ENCODE data around the gene PLPP2. TPM values are rescaled to one million over a fixed set of nuclear protein-coding genes. Genes with fewer than 3 reads are reported as not detected.

Gene PLPP2
- total RNA-seq, 2 experiments from 2014 or later, result 0.03 to 0.80 TPM

- no peak overlapping the region for H3K4me3 ChIP-seq (ENCODE audit: low read depth, low read length, poor library complexity, severe bottlenecking)
- DNase-seq (ENCODE audit: low spot score), result no peak
- CTCF ChIA-PET (ENCODE audit: unreplicated experiment), result no interaction called here
- BruUV-seq (replicated peaks), result TSS peak; percentile 41
- no peak overlapping the region for H2AFZ ChIP-seq (ENCODE audit: low read length)
- peaks cover 10% of the 10 kb centered on the region for H3K9me3 ChIP-seq (ENCODE audit: low read length)
- H3K4me1 ChIP-seq (ENCODE audit: insufficient read depth, low read length, poor library complexity, severe bottlenecking), result no peaks in the 10 kb centered on the region
- no peaks in the 10 kb centered on the region for H3K79me2 ChIP-seq (ENCODE audit: insufficient read depth, low read depth, low read length)
- POLR2A ChIA-PET, result no interaction called here
- H4K20me1 ChIP-seq (ENCODE audit: insufficient read depth, low read length), result no peaks in the 10 kb centered on the region
- H3K27ac ChIP-seq (ENCODE audit: low read depth, low read length, poor library complexity, severe bottlenecking), result no peak overlapping the region
- peaks cover 95% of the 10 kb centered on the region for H3K36me3 ChIP-seq (ENCODE audit: insufficient read depth, low read length)
- no peaks in the 10 kb centered on the region for H3K9me2 ChIP-seq (ENCODE audit: insufficient read depth, low read length)
- no peak overlapping the region for H3K4me2 ChIP-seq (ENCODE audit: low read length)
- no peak for TF ChIP-seq EZH2phosphoT487 (IDR thresholded peaks at IDR 0.05; ENCODE audit: borderline replicate concordance, low read depth, low read length)
- no peak for TF ChIP-seq CTCF (conservative IDR thresholded peaks at IDR 0.05; ENCODE audit: low read length)
- intact Hi-C loops (cut with micrococcal nuclease; ENCODE audit: unreplicated experiment), result no loop called here
Observed at GRCh38 chr19:322616-323015, 31.4 kb upstream of the PLPP2 start.

- no peaks in the 10 kb centered on the region for H3K4me1 ChIP-seq (ENCODE audit: insufficient read depth, low read length, poor library complexity, severe bottlenecking)
- peaks cover 8% of the 10 kb centered on the region; the same call in 1 of the 2 replicates for H3K9me3 ChIP-seq (ENCODE audit: low read length)
- H3K79me2 ChIP-seq (ENCODE audit: insufficient read depth, low read depth, low read length), result no peaks in the 10 kb centered on the region
- no peak for TF ChIP-seq CTCF (conservative IDR thresholded peaks at IDR 0.05; ENCODE audit: low read length)
- no peak overlapping the region for H3K4me2 ChIP-seq (ENCODE audit: low read length)
- no peak for DNase-seq (ENCODE audit: low spot score)
- H3K27ac ChIP-seq (ENCODE audit: low read depth, low read length, poor library complexity, severe bottlenecking), result no peak overlapping the region
- POLR2A ChIA-PET, result no interaction called here
- no peak overlapping the region for H3K4me3 ChIP-seq (ENCODE audit: low read depth, low read length, poor library complexity, severe bottlenecking)
- CTCF ChIA-PET (ENCODE audit: unreplicated experiment), result no interaction called here
- no peaks in the 10 kb centered on the region for H4K20me1 ChIP-seq (ENCODE audit: insufficient read depth, low read length)
- no peak overlapping the region for H2AFZ ChIP-seq (ENCODE audit: low read length)
- intact Hi-C loops (cut with micrococcal nuclease; ENCODE audit: unreplicated experiment), result no loop called here
- no peaks in the 10 kb centered on the region for H3K9me2 ChIP-seq (ENCODE audit: insufficient read depth, low read length)
- peaks cover 87% of the 10 kb centered on the region for H3K36me3 ChIP-seq (ENCODE audit: insufficient read depth, low read length)
- BruUV-seq (replicated peaks), result no TSS peak
Observed at GRCh38 chr19:318509-318774, 27.2 kb upstream of the PLPP2 start.

- intact Hi-C loops (cut with micrococcal nuclease; ENCODE audit: unreplicated experiment), result no loop called here
- Histone ChIP-seq H3K36me3 (ENCODE audit: insufficient read depth, low read length) (peaks cover 84% of the 10 kb centered on the region), H3K4me2 (ENCODE audit: low read length) (no peak overlapping the region), H2AFZ (ENCODE audit: low read length) (no peak overlapping the region), H3K27ac (ENCODE audit: low read depth, low read length, poor library complexity, severe bottlenecking) (no peak overlapping the region), H3K4me1 (ENCODE audit: insufficient read depth, low read length, poor library complexity, severe bottlenecking) (no peaks in the 10 kb centered on the region), H3K9me2 (ENCODE audit: insufficient read depth, low read length) (no peaks in the 10 kb centered on the region), H3K9me3 (ENCODE audit: low read length) (peaks cover 8% of the 10 kb centered on the region; the same call in 1 of the 2 replicates), H3K4me3 (ENCODE audit: low read depth, low read length, poor library complexity, severe bottlenecking) (no peak overlapping the region), H3K79me2 (ENCODE audit: insufficient read depth, low read depth, low read length) (no peaks in the 10 kb centered on the region), H4K20me1 (ENCODE audit: insufficient read depth, low read length) (no peaks in the 10 kb centered on the region)
- no peak for DNase-seq (ENCODE audit: low spot score)
- ChIA-PET POLR2A (no interaction called here), CTCF (ENCODE audit: unreplicated experiment) (no interaction called here)
- no peak for TF ChIP-seq CTCF (conservative IDR thresholded peaks at IDR 0.05; ENCODE audit: low read length)
- TF ChIP-seq EZH2phosphoT487 (IDR thresholded peaks at IDR 0.05; ENCODE audit: borderline replicate concordance, low read depth, low read length), result no peak
- BruUV-seq (replicated peaks), result no TSS peak
Observed at GRCh38 chr19:317710-318508, 26.7 kb upstream of the PLPP2 start.

All from OCI-LY7 (cell line).